Osteoblast (primary cell): ENCODE measurements around the gene SPATC1L. TPM values are rescaled to one million over a fixed set of nuclear protein-coding genes. Genes with fewer than 3 reads are reported as not detected.

Experiments
- DNase-seq: peaks from one replicate; pipeline ENCODE4 v3.0.0; 2011; ENCODE audit warnings: low spot score, mixed read lengths; ENCODE audit not compliant: insufficient read length; ENCODE audit errors: missing footprints
- H2AFZ ChIP-seq: 2 replicates; pipeline ENCODE4 v1.6.0; 2011; ENCODE audit warnings: mild to moderate bottlenecking, low read length
- H3K27ac ChIP-seq: 2 replicates; pipeline ENCODE4 v1.5.1; 2011; ENCODE audit warnings: mild to moderate bottlenecking, low read depth, low read length, moderate library complexity
- H3K27me3 ChIP-seq: 2 replicates; pipeline ENCODE4 v1.6.0; 2012; ENCODE audit warnings: mild to moderate bottlenecking, control low read depth, inconsistent platforms, low read length, moderate library complexity; ENCODE audit not compliant: insufficient read depth
- H3K36me3 ChIP-seq: 2 replicates; pipeline ENCODE4 v1.5.1; 2011; ENCODE audit warnings: mild to moderate bottlenecking, low read length, control low read depth, moderate library complexity; ENCODE audit not compliant: insufficient read depth
- H3K4me1 ChIP-seq: 2 replicates; pipeline ENCODE4 v1.5.1; 2011; ENCODE audit warnings: mild to moderate bottlenecking, low read length, control low read depth, moderate library complexity; ENCODE audit not compliant: insufficient read depth
- H3K4me2 ChIP-seq: 2 replicates; pipeline ENCODE4 v1.6.0; 2011; ENCODE audit warnings: mild to moderate bottlenecking, low read length; ENCODE audit not compliant: insufficient read depth
- H3K4me3 ChIP-seq: fragments of 200-600 bp; sonication (generic); 3 replicates; pipeline ENCODE4 v1.5.1; 2012; ENCODE audit warnings: mild to moderate bottlenecking, low read length, inconsistent platforms; ENCODE audit not compliant: insufficient read depth
- H3K79me2 ChIP-seq: 2 replicates; pipeline ENCODE4 v1.6.0; 2012; ENCODE audit warnings: mild to moderate bottlenecking, low read length, control low read depth, inconsistent platforms; ENCODE audit not compliant: insufficient read depth
- H3K9me3 ChIP-seq: 2 replicates; pipeline ENCODE4 v1.5.1; 2011; ENCODE audit warnings: low read depth, low read length, control low read depth
- H4K20me1 ChIP-seq: 2 replicates; pipeline ENCODE4 v1.6.0; 2012; ENCODE audit warnings: mild to moderate bottlenecking, low read length, control low read depth; ENCODE audit not compliant: insufficient read depth
- CTCF ChIP-seq: IDR thresholded peaks from 2 replicates; pipeline ENCODE4 v1.5.1; 2011; ENCODE audit warnings: mild to moderate bottlenecking, low read depth, low read length, moderate library complexity; ENCODE audit errors: extremely low read depth
- total RNA-seq: library from RNA; depleted of rRNA; stranded (reverse); fragments of >200 nt; gene quantifications from 2 replicates; pipeline ENCODE4 v1.2.3, GENCODE V29; 2012

SPATC1L gene
- total RNA-seq, 1 donor = 6.9 TPM

GRCh38 chr21:46112725-46113215 is 71.5 kb downstream of the SPATC1L start:
- peak; percentile 62 for DNase-seq
- H4K20me1 ChIP-seq = peaks cover 61% of the 10 kb centered on the region
- no peak for TF ChIP-seq CTCF
- no peak overlapping the region for H3K4me2 ChIP-seq
- H3K9me3 ChIP-seq = peaks cover 2% of the 10 kb centered on the region
- H3K36me3 ChIP-seq = peaks cover 92% of the 10 kb centered on the region
- no peak overlapping the region for H2AFZ ChIP-seq
- no peak overlapping the region for H3K4me3 ChIP-seq
- H3K27me3 ChIP-seq = no peaks in the 10 kb centered on the region
- H3K79me2 ChIP-seq = peaks cover 93% of the 10 kb centered on the region
- H3K27ac ChIP-seq = no peak overlapping the region
- H3K4me1 ChIP-seq = no peaks in the 10 kb centered on the region

GRCh38 chr21:46111857-46112724 is 72.2 kb downstream of the SPATC1L start:
- Histone ChIP-seq H3K9me3 (peaks cover 2% of the 10 kb centered on the region), H2AFZ (no peak overlapping the region), H3K27ac (no peak overlapping the region), H3K4me2 (no peak overlapping the region), H3K36me3 (peaks cover 92% of the 10 kb centered on the region), H3K4me1 (no peaks in the 10 kb centered on the region), H3K27me3 (no peaks in the 10 kb centered on the region), H4K20me1 (peaks cover 56% of the 10 kb centered on the region), H3K4me3 (no peak overlapping the region), H3K79me2 (peaks cover 94% of the 10 kb centered on the region)
- peak; percentile 80 for DNase-seq
- no peak for TF ChIP-seq CTCF

GRCh38 chr21:46111193-46111571 is 73.1 kb downstream of the SPATC1L start:
- H3K4me2 ChIP-seq = no peak overlapping the region
- H3K9me3 ChIP-seq = peaks cover 2% of the 10 kb centered on the region
- no peaks in the 10 kb centered on the region for H3K27me3 ChIP-seq
- peaks cover 94% of the 10 kb centered on the region for H3K79me2 ChIP-seq
- H3K4me3 ChIP-seq = no peak overlapping the region
- peak overlapping the region; percentile 48 for H3K27ac ChIP-seq
- H4K20me1 ChIP-seq = peaks cover 59% of the 10 kb centered on the region
- H3K36me3 ChIP-seq = peaks cover 85% of the 10 kb centered on the region
- no peak for TF ChIP-seq CTCF
- no peak overlapping the region for H2AFZ ChIP-seq
- peak; percentile 66 for DNase-seq
- H3K4me1 ChIP-seq = peaks cover 5% of the 10 kb centered on the region

Other genes with a start within 250 kb of the SPATC1L start
- 1,531 and 1,612 TPM in 2 replicates for gene COL6A1, start 202.7 kb downstream of the SPATC1L start, total RNA-seq
- gene COL6A2, start 86.3 kb downstream of the SPATC1L start, total RNA-seq = 1,184 and 1,265 TPM in 2 replicates
- 0.29 and 0.36 TPM in 2 replicates for gene FTCD, start 28.9 kb downstream of the SPATC1L start, total RNA-seq
- 122 and 145 TPM in 2 replicates for gene LSS, start 44.3 kb upstream of the SPATC1L start, total RNA-seq
- 63.6 and 64.8 TPM in 2 replicates for gene MCM3AP, start 101.2 kb upstream of the SPATC1L start, total RNA-seq
- 12.4 and 18.8 TPM in 2 replicates for gene YBEY, start 101.9 kb upstream of the SPATC1L start, total RNA-seq
- 2.2 and 3.2 TPM in 2 replicates for gene C21orf58, start 139.4 kb upstream of the SPATC1L start, total RNA-seq
- gene PCNT, start 139.7 kb upstream of the SPATC1L start, total RNA-seq = 19.2 and 23.0 TPM in 2 replicates